ENCODE measurements around the gene NABP2. TPM values are rescaled to one million over a fixed set of nuclear protein-coding genes. Genes with fewer than 3 reads are reported as not detected.

The NABP2 gene
- total RNA-seq, 1 experiment from 2014 or later, result 49.0 TPM

DNA sequence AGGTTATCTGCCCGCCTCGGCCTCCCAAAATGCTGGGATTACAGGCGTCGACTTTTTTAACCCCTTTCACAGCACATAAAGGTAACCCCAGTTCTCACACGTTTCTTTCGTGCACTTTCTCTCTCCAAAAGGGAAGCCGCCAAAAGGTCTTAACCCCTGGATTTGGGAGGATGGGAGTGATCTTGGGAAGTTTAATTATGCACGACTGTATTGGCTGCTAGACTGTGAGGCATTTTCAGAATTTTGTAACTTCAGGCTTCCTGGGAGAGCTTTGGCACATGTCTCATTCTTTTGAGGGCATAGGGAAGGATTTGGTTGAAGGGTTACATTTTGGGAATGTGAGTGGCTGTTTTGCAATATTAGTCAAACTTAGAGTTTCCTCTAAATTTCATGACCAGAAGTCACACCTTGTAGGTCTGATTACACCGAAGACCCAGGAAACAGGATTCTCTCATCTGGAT lies 33.4 kb upstream of the NABP2 start:
- peak overlapping the region; percentile 90 for H2AFZ ChIP-seq (ENCODE audit: low read length)
- TF ChIP-seq CTCF (conservative IDR thresholded peaks at IDR 0.05), result no peak
- no peak overlapping the region for H3K23ac ChIP-seq (ENCODE audit: insufficient read length, low read depth, low read length)
- no peak overlapping the region for H2BK15ac ChIP-seq (ENCODE audit: low read depth, low read length)
- no peak overlapping the region for H3K4ac ChIP-seq (ENCODE audit: low read depth, low read length)
- H4K8ac ChIP-seq (replicated peaks; ENCODE audit: insufficient read length, low read depth, low read length), result no peak overlapping the region
- H3K14ac ChIP-seq (ENCODE audit: insufficient read depth, low read length), result peak overlapping the region; percentile 23; the same call in 1 of the 2 replicates
- H2BK120ac ChIP-seq (ENCODE audit: low read depth, low read length, poor library complexity, severe bottlenecking), result no peak overlapping the region
- H2BK20ac ChIP-seq (ENCODE audit: low read depth, low read length, poor library complexity, severe bottlenecking), result no peak overlapping the region
- DNase-seq, result no peak
- no peaks in the 10 kb centered on the region for H4K20me1 ChIP-seq (ENCODE audit: control insufficient read depth, insufficient read depth, insufficient read length)
- peak overlapping the region; percentile 97 to 99 (median 99) for H3K27ac Mint-ChIP-seq
- WGBS (ENCODE audit: extremely low coverage, insufficient read length, low lambda C conversion rate), result no CpG with 5 or more reads among the region's 9 CpGs
- H3K27me3 ChIP-seq (ENCODE audit: insufficient read depth, low read length), result no peaks in the 10 kb centered on the region
- peaks cover 12% of the 10 kb centered on the region for H3K23me2 ChIP-seq (ENCODE audit: insufficient read length, low read depth, low read length, poor library complexity, severe bottlenecking)
- H3K56ac ChIP-seq (ENCODE audit: insufficient read length, low read depth, low read length), result no peak overlapping the region
- peak overlapping the region; percentile 94 to 98 for H3K4me3 Mint-ChIP-seq
- H2AK5ac ChIP-seq (ENCODE audit: insufficient read length, low read length), result no peak overlapping the region
- peaks cover 24 to 27% of the 10 kb centered on the region in 2 experiments for H3K4me1 Mint-ChIP-seq
- no peak overlapping the region for H4K91ac ChIP-seq (ENCODE audit: insufficient read length, low read depth, low read length)
- H3K9me3 Mint-ChIP-seq, result 0 out of 5 replicates have a peak, but pooled peaks cover 0 to 3% of the 10 kb centered on the region in 2 experiments
- no peak overlapping the region for H2BK12ac ChIP-seq (ENCODE audit: insufficient read length, low read depth, low read length)
- H3K4me2 ChIP-seq (ENCODE audit: insufficient read depth, insufficient read length, low read length), result peak overlapping the region; percentile 86
- no peak overlapping the region for H3T11ph ChIP-seq (ENCODE audit: low read length)
- no peak overlapping the region for H4K5ac ChIP-seq (ENCODE audit: insufficient read length, low read depth, low read length)
- peak overlapping the region; percentile 47 for H3K9ac ChIP-seq (ENCODE audit: extremely low read depth, insufficient read length, low read length)
- H2BK5ac ChIP-seq (ENCODE audit: insufficient read length, low read length), result no peak overlapping the region
- no peak overlapping the region for H3K27ac ChIP-seq (ENCODE audit: insufficient read length, low read depth, low read length)
- H3K18ac ChIP-seq (ENCODE audit: insufficient read length, low read depth, low read length), result no peak overlapping the region
- peaks cover 6% of the 10 kb centered on the region for H3K79me1 ChIP-seq (ENCODE audit: insufficient read depth, low read depth, low read length, poor library complexity, severe bottlenecking)
- peaks cover 8% of the 10 kb centered on the region; the same call in 1 of the 2 replicates for H3K79me2 ChIP-seq (ENCODE audit: insufficient read depth, low read length)
- H3K4me1 ChIP-seq (ENCODE audit: insufficient read depth, low read length), result peaks cover 8% of the 10 kb centered on the region
- peaks cover 3% of the 10 kb centered on the region; the same call in 1 of the 2 replicates for H3K27me3 Mint-ChIP-seq (ENCODE audit: low read depth)
- H3K9me3 ChIP-seq (ENCODE audit: control insufficient read depth, low read depth, low read length), result no peaks in the 10 kb centered on the region
- H3K36me3 Mint-ChIP-seq (ENCODE audit: insufficient read depth in 1 of 3, low read depth in 3 of 3), result peaks cover 25 to 38% (median 32%) of the 10 kb centered on the region in 3 experiments; a peak in 6 of 7 replicates
